ENCODE measurements around the gene MAX. TPM values are rescaled to one million over a fixed set of nuclear protein-coding genes. Genes with fewer than 3 reads are reported as not detected.

Gene MAX
- total RNA-seq, 6 donors from 2014 or later: 53.7 to 146 (median 68.2) TPM

DNA sequence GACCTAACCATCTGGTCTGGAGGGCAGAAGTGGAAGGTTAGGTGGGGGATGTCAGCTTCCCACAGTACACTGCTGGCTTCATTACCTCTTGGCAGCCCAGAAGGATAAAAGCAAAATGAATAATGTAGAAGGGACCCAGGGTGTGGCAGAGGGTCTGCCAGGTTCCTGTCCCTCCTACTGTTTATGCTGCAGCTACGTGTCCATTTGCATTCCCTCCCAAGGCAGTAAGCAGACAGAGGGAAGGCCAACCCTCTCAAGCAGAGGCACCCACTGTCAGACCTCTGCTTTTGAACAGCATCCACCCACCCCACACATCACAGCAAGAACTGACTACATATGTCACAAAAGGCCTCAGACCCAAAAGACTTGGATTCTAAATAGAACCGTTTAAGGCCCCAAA lies 19.4 kb downstream of the MAX start:
- WGBS, 2 donors: 70 to 79% methylated on average over 2 of the region's 2 CpGs
- no peaks in the 10 kb centered on the region for H3K9me3 ChIP-seq
- H3K36me3 ChIP-seq: peaks cover 15 to 71% (median 29%) of the 10 kb centered on the region in 4 donors
- no peak overlapping the region for H3K4me3 ChIP-seq
- DNase-seq (no peak), ATAC-seq (ENCODE audit: low FRiP score in 2 of 2) (no peak)
- TF ChIP-seq, protein P1, sequence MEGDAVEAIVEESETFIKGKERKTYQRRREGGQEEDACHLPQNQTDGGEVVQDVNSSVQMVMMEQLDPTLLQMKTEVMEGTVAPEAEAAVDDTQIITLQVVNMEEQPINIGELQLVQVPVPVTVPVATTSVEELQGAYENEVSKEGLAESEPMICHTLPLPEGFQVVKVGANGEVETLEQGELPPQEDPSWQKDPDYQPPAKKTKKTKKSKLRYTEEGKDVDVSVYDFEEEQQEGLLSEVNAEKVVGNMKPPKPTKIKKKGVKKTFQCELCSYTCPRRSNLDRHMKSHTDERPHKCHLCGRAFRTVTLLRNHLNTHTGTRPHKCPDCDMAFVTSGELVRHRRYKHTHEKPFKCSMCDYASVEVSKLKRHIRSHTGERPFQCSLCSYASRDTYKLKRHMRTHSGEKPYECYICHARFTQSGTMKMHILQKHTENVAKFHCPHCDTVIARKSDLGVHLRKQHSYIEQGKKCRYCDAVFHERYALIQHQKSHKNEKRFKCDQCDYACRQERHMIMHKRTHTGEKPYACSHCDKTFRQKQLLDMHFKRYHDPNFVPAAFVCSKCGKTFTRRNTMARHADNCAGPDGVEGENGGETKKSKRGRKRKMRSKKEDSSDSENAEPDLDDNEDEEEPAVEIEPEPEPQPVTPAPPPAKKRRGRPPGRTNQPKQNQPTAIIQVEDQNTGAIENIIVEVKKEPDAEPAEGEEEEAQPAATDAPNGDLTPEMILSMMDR (IDR thresholded peaks at IDR 0.05): no peak
- TF ChIP-seq POLR2AphosphoS5 (IDR thresholded peaks at IDR 0.05) (no peak), EP300 (IDR thresholded peaks at IDR 0.05) (no peak), POLR2A (IDR thresholded peaks at IDR 0.05) (no peak)
- H3K4me1 ChIP-seq: peaks cover 26 to 47% (median 38%) of the 10 kb centered on the region in 4 donors
- H3K27me3 ChIP-seq: no peaks in the 10 kb centered on the region
- H3K27ac ChIP-seq: no peak overlapping the region

DNA sequence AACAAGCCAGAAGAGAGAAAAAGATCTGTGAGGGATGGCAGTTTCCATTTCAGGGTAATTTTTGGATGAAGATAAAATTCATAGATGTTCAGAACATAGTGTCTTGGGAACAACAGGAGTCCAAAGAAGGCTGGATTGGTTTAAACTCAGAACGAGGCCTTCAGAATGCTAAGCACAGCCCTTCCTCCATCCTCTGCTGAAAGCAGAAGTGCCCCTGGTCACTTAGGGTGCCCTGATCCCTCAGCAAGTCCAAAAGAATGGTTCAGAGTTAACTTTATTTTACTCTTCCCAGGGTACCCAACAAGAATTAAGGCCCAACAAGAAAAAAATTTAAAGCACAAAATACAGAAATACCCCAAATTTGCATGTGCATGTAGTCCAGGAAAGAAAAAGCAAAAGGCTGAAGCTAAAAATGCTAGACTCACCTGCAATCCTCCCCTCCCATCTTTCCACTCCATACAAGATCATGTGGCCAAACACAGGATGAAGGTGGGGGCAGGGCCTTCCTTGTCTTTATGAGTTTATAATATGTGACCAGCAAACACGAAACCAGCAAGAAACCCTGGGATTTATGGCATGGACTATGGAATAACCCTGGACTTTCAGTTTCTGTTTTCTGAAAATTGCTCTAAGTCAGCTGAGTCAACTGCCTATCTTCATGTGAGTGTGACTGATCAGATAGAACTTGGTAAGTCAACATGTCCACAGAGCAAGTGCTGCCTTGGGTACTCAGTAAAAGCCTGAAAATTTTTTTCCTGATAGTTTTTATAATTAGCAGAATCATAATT lies 21.2 kb downstream of the MAX start:
- H3K4me1 ChIP-seq: peaks cover 26 to 47% (median 38%) of the 10 kb centered on the region in 4 donors
- no peak for DNase-seq
- no peak for ATAC-seq (ENCODE audit: low FRiP score in 2 of 2)
- no peaks in the 10 kb centered on the region for H3K9me3 ChIP-seq
- TF ChIP-seq EP300 (IDR thresholded peaks at IDR 0.05) (no peak), POLR2A (IDR thresholded peaks at IDR 0.05) (no peak), POLR2AphosphoS5 (IDR thresholded peaks at IDR 0.05) (no peak)
- TF ChIP-seq, protein P1 (IDR thresholded peaks at IDR 0.05): no peak
- H3K4me3 ChIP-seq: no peak overlapping the region
- WGBS, 2 donors: 36 to 60% methylated on average over 2 of the region's 2 CpGs
- H3K36me3 ChIP-seq: peaks cover 15 to 71% (median 28%) of the 10 kb centered on the region in 4 donors
- H3K27ac ChIP-seq: peak overlapping the region; percentile 2 to 77 (median 58)
- H3K27me3 ChIP-seq: no peaks in the 10 kb centered on the region

DNA sequence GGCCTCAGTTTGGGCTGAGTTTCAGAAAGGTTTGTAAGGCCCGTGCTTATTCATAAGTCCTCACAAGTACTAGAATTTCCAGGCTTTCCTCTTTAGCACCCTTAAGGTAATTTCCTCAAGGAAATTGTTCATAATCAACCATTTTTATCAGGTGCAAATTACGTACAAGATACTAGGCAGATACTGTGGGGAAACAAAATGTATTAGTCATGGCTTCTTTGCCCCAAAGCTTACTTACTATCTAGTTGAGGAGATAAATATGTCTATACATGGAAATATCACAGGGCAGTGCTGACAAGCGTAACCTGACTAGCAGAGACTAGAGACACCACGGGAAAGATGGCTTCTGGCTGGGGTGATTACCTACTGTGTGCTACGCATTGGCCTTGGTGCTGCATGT lies 22.5 kb downstream of the MAX start:
- Histone ChIP-seq H3K36me3 (peaks cover 15 to 73% (median 29%) of the 10 kb centered on the region in 4 donors), H3K9me3 (no peaks in the 10 kb centered on the region), H3K27me3 (no peaks in the 10 kb centered on the region), H3K27ac (peak overlapping the region; percentile 26 to 77 (median 66)), H3K4me1 (peaks cover 31 to 60% (median 46%) of the 10 kb centered on the region in 4 donors), H3K4me3 (no peak overlapping the region)
- no peak for ATAC-seq (ENCODE audit: low FRiP score in 2 of 2)
- DNase-seq: no peak
- no peak for TF ChIP-seq POLR2AphosphoS5 (IDR thresholded peaks at IDR 0.05)
- no peak for TF ChIP-seq POLR2A (IDR thresholded peaks at IDR 0.05)
- TF ChIP-seq, protein P1 (IDR thresholded peaks at IDR 0.05): no peak
- no peak for TF ChIP-seq EP300 (IDR thresholded peaks at IDR 0.05)
- 83 to 91% methylated on average over 5 of the region's 5 CpGs for WGBS, 2 donors

DNA sequence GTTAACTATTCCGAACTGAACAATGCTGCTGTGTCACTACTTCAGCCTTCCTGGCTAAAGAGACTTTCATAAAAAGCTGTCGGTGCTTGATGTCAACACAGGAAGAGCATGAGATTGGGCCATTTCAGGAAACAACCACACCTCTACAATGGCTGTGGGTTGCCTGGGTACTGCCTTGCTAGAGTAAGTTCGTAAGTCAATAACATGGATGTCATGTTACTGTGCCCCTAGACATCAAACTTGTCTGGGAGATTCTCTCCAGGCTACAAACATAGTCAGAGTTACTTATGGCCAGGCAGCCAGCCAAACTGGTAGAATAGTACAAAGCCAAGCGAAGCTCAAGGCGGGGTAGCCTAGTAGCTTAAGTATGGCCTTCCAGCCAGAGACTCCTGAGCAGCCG lies 23.1 kb downstream of the MAX start:
- Histone ChIP-seq H3K27me3 (no peaks in the 10 kb centered on the region), H3K4me1 (peaks cover 37 to 66% (median 50%) of the 10 kb centered on the region in 4 donors), H3K36me3 (peaks cover 15 to 72% (median 29%) of the 10 kb centered on the region in 4 donors), H3K4me3 (no peak overlapping the region), H3K9me3 (no peaks in the 10 kb centered on the region), H3K27ac (peak overlapping the region; percentile 26 to 77 (median 66))
- 75 to 77% methylated on average over 5 to 6 of the region's 6 CpGs for WGBS, 2 donors
- ATAC-seq (ENCODE audit: low FRiP score in 2 of 2) (no peak), DNase-seq (no peak)
- TF ChIP-seq, protein P1 (IDR thresholded peaks at IDR 0.05): no peak
- no peak for TF ChIP-seq POLR2A (IDR thresholded peaks at IDR 0.05)

Measured in upper lobe of left lung (tissue), 6 donors.